HG02938 (cell line): Measurements from ENCODE around the gene GATAD2B.

Experiments used
- ATAC-seq: cut with Tn5 transposase; IDR thresholded peaks from one replicate; pipeline ENCODE4 v1.9.1; 2021; ENCODE audit warnings: mild to moderate bottlenecking, moderate library complexity; ENCODE audit not compliant: unreplicated experiment

The GATAD2B gene

GRCh38 chr1:153922972-153923925 is at the start of gene GATAD2B:
GATAD2B (minus strand) TSS chr1:153922972; CDS start chr1:153828347, 94,625 bp downstream.
- ATAC-seq: peak; percentile 89

DNA sequence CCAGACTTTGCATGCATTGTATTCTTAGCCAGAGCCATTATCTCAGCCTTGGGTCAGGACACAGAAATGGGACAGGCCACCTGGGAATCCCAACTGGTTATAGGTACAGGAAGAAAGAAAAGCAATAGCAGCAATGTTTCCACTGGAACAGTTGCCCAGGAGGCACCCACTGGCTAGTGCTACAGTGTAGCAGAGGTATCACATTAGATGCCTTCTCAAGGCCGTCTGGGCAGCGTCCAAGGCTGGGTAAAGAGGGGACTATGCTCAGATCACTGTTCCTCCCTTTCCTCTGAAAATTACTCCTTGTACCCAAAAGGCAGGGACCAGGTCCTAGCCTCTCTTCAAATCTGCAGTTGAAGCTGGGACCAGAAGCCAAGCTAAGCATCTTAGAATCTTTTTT is 47.6 kb upstream of the GATAD2B start:
- no peak for ATAC-seq

DNA sequence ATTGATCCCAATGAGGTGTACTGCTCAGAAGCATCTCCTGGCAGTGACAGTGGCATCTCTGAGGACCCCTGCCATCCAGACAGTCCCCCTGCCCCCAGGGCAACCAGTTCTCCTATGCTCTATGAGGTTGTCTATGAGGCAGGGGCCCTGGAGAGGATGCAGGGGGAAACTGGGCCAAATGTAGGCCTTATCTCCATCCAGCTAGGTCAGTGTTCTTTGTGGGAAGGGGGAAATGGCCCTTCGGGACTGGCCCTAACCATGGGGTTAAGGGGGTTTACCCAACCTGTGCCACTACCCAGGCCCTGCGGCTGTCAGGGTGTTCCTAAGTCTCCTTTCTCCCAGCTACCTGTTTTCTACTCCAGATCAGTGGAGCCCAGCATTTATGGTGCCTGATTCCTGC is 46.2 kb upstream of the GATAD2B start:
- no peak for ATAC-seq

- ATAC-seq: no peak
Observed at GRCh38 chr1:153968408-153968807, 45.6 kb upstream of the GATAD2B start.

DNA sequence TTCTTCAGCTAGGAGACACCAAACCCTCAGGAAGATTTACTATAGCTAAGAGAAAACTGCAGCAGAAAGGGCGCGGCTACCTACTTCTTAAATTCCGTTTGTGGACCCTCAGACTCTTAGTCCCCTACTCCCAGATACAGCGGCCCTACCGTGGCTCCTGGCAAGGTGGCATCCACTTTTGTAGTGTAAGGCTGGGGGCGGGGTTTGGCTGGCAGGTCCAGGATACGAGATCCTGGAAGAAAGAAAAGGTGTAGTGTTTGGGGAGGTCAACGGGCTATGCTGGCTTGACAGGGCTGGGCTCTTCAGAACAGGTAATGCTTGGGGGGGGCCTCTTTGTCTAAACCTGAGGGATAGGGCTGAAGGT is 45.2 kb upstream of the GATAD2B start:
- no peak for ATAC-seq

DNA sequence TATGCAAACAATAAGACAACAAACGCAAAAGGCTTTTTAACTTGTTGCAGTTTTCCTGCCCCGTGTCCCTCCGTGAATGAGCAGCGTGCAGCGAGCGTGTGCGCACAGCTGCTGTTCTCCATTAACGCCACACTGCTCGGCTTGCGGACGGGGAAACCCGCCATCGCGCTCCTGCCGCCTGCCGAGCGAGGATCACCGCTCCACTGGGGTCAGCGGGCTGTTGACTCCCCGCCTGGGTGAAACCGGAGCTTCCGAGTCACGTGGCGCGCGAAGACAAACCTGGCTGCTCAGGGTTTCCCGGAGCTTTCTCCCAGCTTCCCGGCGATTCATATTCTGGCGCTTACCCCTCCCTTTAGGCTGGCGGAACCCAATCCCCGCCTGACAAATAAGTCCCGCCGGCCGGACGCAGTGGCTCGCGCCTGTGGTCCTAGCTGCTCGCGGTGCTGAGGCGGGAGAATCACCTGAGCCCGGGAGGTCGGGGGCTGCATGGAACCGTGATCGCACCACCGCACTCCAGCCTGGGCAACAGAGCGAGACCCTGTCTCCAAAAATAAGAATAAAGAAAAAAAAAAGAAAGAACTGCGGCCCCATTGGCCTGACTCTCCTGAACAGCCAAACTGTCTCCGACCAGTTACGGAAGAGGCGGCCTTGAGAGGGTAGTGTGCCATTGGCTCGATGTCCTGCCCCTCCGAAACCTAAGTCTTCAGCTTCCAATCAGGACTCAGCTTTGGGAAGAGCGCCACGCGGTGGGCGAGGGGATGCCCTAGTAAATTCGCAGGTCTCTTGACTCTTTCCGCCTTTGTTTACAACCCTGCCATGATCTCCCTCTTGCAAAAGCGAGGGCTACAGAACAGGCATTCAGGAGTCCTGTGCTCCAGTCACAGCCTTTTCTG is 44.6 kb upstream of the GATAD2B start, which contains the start of gene CREB3L4:
Gene CREB3L4, plus strand, starts transcription at position 796 of the 893 bp plus-strand sequence. CDS start 624 bp downstream, outside the sequence.
- peak; percentile 73 for ATAC-seq

DNA sequence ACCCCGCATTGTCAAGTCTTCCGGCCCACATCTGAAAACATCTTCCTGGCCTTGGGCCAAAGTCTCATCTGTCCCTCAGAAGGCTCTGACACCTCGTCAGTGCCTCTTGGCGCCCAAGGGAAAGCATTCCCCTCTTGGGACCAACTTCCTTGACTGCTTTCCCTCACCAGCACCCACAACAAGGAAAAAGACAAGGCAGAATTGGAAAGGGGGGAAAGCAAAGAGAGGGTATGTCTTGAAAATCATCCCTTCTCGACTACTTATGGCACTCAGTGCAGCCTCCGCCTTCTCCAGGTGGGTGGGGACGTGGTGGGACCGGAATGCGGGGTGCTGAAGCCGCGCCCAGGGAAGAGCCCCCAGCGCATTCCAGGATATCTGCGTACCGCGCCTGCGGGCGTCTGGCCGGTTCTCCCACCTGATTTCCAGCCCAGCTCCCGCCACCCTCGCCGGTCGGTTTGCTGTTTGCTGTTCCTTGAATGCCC is 41.1 kb upstream of the GATAD2B start:
- ATAC-seq: no peak

GRCh38 chr1:153963030-153963849 is 40.5 kb upstream of the GATAD2B start, which contains the start of gene SLC39A1:
SLC39A1 (minus strand) TSS chr1:153963537; CDS start chr1:153962715, 822 bp downstream.
- peak; percentile 43 for ATAC-seq

DNA sequence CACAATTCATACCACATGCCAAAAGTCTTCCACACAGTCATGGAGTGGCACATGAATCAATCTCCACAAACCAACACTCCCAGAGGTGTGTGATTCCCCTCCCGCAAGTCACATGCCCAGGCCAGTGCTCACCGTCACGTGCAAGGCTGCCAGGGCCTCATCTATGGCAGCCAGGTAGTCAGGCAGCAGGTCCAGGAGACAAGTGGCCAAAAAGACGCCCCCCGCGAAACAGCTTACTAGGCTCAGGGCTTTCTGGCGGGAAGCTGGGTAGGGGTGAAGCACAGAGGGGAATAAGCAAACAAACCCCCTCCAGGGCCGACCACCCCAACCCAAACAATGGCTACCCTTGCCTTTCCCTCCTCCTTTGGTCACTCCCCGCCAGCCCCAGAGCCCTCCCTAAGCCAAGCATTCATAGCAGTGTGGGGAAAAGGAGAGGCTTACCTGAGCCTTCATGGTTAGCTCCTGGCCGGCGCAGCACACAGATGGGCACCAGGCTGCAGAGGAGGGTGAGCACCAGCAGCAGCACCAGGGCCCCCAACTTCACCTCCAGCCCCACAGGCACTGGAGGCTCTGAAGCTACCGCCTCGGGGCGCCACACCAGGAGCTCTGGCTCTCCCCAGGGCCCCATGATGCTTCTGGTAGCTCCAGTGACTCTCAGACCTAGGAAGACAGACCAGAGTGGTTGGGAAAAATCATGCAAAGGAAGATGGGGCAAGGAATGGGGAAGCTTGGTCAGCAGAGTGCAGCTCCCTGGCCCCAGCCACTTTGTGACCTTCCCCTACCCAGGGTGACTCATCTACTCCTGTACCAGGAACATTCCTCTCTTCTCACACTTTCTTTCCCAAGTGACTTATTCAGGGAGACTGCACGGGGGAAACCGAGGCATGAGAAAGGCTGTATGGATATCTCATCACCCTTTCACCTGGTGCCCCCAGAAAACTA is 39.6 kb upstream of the GATAD2B start:
- no peak for ATAC-seq

DNA sequence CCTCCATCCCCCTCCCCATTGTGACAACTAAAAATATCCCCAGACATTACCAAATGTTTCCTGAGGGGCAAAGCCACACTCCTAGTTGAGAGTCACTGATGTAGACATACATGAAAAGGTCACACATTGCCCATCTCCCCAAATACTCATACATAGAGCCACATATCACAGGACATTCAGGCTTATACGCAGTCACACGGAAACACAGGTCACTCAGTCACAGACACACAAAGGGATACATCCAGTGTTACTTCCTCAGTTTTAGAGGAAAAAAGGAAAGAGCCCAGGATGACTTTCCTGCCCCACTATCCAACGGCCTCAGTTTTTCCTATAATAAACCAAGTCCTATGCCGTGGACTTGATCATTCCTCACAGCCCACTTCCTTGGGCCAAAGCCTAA is 38.6 kb upstream of the GATAD2B start:
- ATAC-seq: no peak

DNA sequence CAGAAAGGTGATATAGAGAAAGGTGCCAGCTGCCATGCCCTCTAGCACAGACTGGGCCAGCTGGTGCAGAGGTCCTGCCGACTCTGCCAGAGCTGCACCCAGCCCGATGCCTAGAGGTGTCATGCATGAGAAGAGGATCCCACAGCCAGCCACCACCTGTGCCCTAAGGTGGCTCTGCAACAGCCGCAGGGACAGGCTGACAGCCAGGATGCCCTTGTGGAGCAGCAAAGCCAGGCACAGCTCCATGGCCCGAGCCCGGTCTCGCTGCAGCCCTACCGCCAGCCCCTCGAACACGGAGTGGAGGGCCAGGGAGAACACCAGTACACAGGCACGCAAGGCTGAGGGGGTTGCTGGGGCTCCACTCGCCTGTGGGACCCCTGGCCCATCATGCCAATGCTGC is 37.4 kb upstream of the GATAD2B start:
- ATAC-seq: no peak

DNA sequence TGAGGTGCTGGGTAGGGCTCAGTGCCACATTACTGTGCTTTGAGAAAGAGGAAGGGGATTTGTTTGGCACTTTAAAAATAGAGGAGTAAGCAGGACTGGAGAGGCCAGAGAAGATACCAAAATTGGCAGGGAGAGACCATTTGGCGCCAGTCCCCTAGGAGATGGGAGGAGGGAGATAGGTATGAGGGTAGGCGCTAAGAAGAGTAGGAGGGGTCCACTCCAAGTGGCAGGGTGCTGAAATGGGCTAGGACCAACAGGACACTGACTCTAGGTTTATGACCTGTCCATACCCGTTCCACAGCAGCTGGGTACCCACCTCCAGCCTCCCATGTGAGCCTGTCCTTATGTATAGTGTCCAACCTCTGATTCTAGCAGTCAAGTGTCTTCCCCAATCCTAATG is 36.7 kb upstream of the GATAD2B start:
- no peak for ATAC-seq

GRCh38 chr1:153958961-153959260 is 36.1 kb upstream of the GATAD2B start:
- ATAC-seq: no peak

- peak; percentile 79 for ATAC-seq
Observed at GRCh38 chr1:153958111-153958960, 35.6 kb upstream of the GATAD2B start, which contains the start of gene CRTC2. CRTC2 (minus strand) TSS chr1:153958612; CDS start chr1:153958497, 115 bp downstream.

DNA sequence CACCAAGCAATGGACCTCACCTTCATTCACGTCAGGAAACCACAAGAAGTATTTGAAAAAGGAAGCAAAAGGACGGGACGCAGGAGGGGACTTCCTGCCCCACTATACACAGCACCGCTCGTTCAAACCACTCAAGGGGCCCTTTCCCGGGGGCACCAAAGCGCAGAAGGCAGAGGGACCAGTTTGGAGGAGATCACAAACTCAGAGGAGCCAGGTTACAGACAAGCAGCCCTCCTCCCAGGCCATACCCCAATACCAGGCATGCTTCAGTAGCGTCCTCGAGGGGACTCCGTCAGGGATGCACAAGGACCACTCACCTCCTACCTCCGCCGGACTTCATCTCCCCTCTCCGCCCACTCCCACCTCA is 35.0 kb upstream of the GATAD2B start:
- ATAC-seq: no peak

- ATAC-seq: no peak
Observed at GRCh38 chr1:153956997-153957715, 34.4 kb upstream of the GATAD2B start.

DNA sequence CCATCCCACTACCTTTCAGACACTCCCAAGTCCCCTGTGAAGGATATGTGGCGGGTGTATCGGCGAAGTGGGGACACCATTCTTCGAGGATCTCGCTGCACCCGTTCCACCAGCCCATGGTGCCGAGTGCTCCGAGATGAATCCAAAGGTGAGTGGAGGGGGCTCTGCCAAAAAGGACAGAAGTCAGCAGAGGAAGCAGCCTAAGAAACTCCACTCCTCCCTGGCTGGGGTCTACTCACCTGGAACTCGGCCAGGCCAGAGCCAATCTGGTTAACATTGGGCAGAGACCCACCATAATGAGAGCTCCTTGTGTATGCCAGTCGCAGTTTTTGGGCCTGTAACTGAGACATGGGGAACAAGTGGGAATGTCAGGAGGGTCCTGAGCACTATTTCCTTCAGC is 32.1 kb upstream of the GATAD2B start:
- ATAC-seq: no peak

GRCh38 chr1:153953859-153954365 is 31.1 kb upstream of the GATAD2B start:
- ATAC-seq: no peak
